ENCODE results near the gene TIGD3. TPM values are rescaled to one million over a fixed set of nuclear protein-coding genes. Genes with fewer than 3 reads are reported as not detected.

The TIGD3 gene
- total RNA-seq, 4 donors from 2014 or later: 0.27 to 0.67 TPM; not detected in 2

GRCh38 chr11:65315204-65315865, 39.2 kb upstream of the TIGD3 start:
- Histone ChIP-seq H3K9me3 (no peaks in the 10 kb centered on the region), H3K36me3 (peaks cover 0 to 10% of the 10 kb centered on the region in 2 donors), H3K27me3 (no peaks in the 10 kb centered on the region), H3K4me1 (peaks cover 0 to 89% (median 40%) of the 10 kb centered on the region in 3 donors), H3K4me3 (peak overlapping the region; percentile 71 to 98), H3K27ac (peak overlapping the region; percentile 84 to 99 (median 98))
- peak; percentile 44 for ATAC-seq
- WGBS, 2 donors (ENCODE audit: low coverage in 1 of 2): 0% methylated on average over 7 of the region's 59 CpGs; no CpG with 5 or more reads in 1 of the 2 donors
- TF ChIP-seq POLR2AphosphoS5 (IDR thresholded peaks at IDR 0.05): peak; percentile 42
- no peak for TF ChIP-seq EP300 (IDR thresholded peaks at IDR 0.05)
- TF ChIP-seq CTCF (IDR thresholded peaks at IDR 0.05): peak in 3 of 4 experiments; percentile 96 to 99 (median 96)

- Histone ChIP-seq H3K4me1 (peaks cover 0 to 89% (median 35%) of the 10 kb centered on the region in 3 donors), H3K9me3 (no peaks in the 10 kb centered on the region), H3K27ac (peak overlapping the region; percentile 84 to 99 (median 98)), H3K4me3 (peak overlapping the region; percentile 71 to 98), H3K27me3 (no peaks in the 10 kb centered on the region), H3K36me3 (peaks cover 0 to 15% of the 10 kb centered on the region in 2 donors)
- peak in 1 of 4 experiments; percentile 7 for TF ChIP-seq CTCF (IDR thresholded peaks at IDR 0.05)
- no peak for TF ChIP-seq POLR2A (IDR thresholded peaks at IDR 0.05)
- 0% methylated on average over 3 of the region's 8 CpGs; no CpG with 5 or more reads in 1 of the 2 donors for WGBS, 2 donors (ENCODE audit: low coverage in 1 of 2)
- no peak for ATAC-seq
These were observed 38.7 kb upstream of the TIGD3 start for GRCh38 chr11:65315866-65316226.

GRCh38 chr11:65316227-65317024, 38.1 kb upstream of the TIGD3 start:
- Histone ChIP-seq H3K4me1 (peaks cover 0 to 89% (median 29%) of the 10 kb centered on the region in 3 donors), H3K27ac (peak overlapping the region; percentile 84 to 99 (median 98)), H3K9me3 (no peaks in the 10 kb centered on the region), H3K27me3 (no peaks in the 10 kb centered on the region), H3K4me3 (peak overlapping the region; percentile 71 to 98), H3K36me3 (peaks cover 0 to 21% of the 10 kb centered on the region in 2 donors)
- TF ChIP-seq EP300 (IDR thresholded peaks at IDR 0.05): no peak
- TF ChIP-seq POLR2A (IDR thresholded peaks at IDR 0.05): no peak
- TF ChIP-seq POLR2AphosphoS5 (IDR thresholded peaks at IDR 0.05): peak; percentile 31
- 0 to 33% methylated on average over 2 to 7 of the region's 20 CpGs for WGBS, 2 donors (ENCODE audit: low coverage in 1 of 2)
- ATAC-seq: peak; percentile 47

GRCh38 chr11:65317025-65317786, 37.3 kb upstream of the TIGD3 start:
- Histone ChIP-seq H3K27me3 (no peaks in the 10 kb centered on the region), H3K4me1 (peaks cover 0 to 89% (median 33%) of the 10 kb centered on the region in 3 donors), H3K36me3 (peaks cover 0 to 29% of the 10 kb centered on the region in 2 donors), H3K4me3 (peak overlapping the region; percentile 71 to 98), H3K9me3 (no peaks in the 10 kb centered on the region), H3K27ac (peak overlapping the region; percentile 84 to 99 (median 98))
- WGBS, 2 donors (ENCODE audit: low coverage in 1 of 2): 25 to 30% methylated on average over 1 to 2 of the region's 13 CpGs
- peak; percentile 32 for ATAC-seq
- peak; percentile 30 for TF ChIP-seq POLR2AphosphoS5 (IDR thresholded peaks at IDR 0.05)
- peak in 1 of 4 experiments; percentile 22 for TF ChIP-seq CTCF (IDR thresholded peaks at IDR 0.05)
- TF ChIP-seq POLR2A (IDR thresholded peaks at IDR 0.05): no peak
- no peak for TF ChIP-seq EP300 (IDR thresholded peaks at IDR 0.05)

All from gastroesophageal sphincter (tissue), 4 donors.